Bronchial epithelial cell (primary cell): ENCODE results near the gene KCNG4. TPM values are rescaled to one million over a fixed set of nuclear protein-coding genes. Genes with fewer than 3 reads are reported as not detected.

Source experiments
- DNase-seq: peaks from one replicate; pipeline ENCODE4 v3.0.0-alpha.2; 2010; ENCODE audit warnings: low read depth
- FAIRE-seq: peaks from 2 replicates; lab custom pipeline; 2011; peaks lifted over from hg19 to GRCh38; lab: Jason Lieb, UNC
- H3K27me3 ChIP-seq: 2 replicates; pipeline ENCODE4 v1.5.1; 2011; ENCODE audit warnings: low read length; ENCODE audit not compliant: control insufficient read depth, insufficient read depth
- H3K36me3 ChIP-seq: 2 replicates; pipeline ENCODE4 v1.5.1; 2011; ENCODE audit warnings: low read length; ENCODE audit not compliant: control insufficient read depth, insufficient read depth
- H3K4me3 ChIP-seq: 2 replicates; pipeline ENCODE4 v1.5.1; 2011; ENCODE audit warnings: mild to moderate bottlenecking, low read depth, low read length, control low read depth
- total RNA-seq: library from RNA; depleted of rRNA; stranded (reverse); fragments of >200 nt; gene quantifications from 2 replicates; pipeline ENCODE4 v1.2.1, GENCODE V29; 2014
- TF ChIP-seq, protein P1 (sequence below): IDR thresholded peaks from 2 replicates; pipeline ENCODE4 v1.5.1; 2011; ENCODE audit warnings: mild to moderate bottlenecking, moderate library complexity, low read length, control low read depth, inconsistent platforms; ENCODE audit not compliant: insufficient read depth, severe bottlenecking

The KCNG4 gene
- total RNA-seq, 1 donor from 2014 or later, result not detected

DNA sequence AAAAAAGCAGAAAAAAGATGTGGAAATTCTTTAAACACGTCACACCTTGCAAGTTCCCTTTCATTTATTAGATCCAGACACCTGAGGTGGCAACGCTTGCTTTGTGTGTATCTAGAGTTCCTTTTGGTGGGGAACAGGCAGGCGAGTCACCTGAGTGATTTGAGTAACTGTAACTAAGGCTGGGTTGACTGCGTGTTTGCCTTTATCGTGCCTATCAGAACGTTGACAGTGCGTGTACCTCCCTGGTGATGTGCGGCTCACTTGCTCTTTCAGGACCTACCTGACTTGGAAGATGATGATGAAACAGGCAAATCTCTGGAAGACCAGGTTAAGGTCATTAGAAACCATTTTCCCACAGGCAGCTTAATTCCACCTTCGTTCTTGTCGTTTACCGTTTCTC lies 65.4 kb downstream of the KCNG4 start:
- DNase-seq, result no peak
- no peak overlapping the region for H3K4me3 ChIP-seq
- FAIRE-seq, result no peak
- no peaks in the 10 kb centered on the region for H3K27me3 ChIP-seq
- TF ChIP-seq, protein P1, sequence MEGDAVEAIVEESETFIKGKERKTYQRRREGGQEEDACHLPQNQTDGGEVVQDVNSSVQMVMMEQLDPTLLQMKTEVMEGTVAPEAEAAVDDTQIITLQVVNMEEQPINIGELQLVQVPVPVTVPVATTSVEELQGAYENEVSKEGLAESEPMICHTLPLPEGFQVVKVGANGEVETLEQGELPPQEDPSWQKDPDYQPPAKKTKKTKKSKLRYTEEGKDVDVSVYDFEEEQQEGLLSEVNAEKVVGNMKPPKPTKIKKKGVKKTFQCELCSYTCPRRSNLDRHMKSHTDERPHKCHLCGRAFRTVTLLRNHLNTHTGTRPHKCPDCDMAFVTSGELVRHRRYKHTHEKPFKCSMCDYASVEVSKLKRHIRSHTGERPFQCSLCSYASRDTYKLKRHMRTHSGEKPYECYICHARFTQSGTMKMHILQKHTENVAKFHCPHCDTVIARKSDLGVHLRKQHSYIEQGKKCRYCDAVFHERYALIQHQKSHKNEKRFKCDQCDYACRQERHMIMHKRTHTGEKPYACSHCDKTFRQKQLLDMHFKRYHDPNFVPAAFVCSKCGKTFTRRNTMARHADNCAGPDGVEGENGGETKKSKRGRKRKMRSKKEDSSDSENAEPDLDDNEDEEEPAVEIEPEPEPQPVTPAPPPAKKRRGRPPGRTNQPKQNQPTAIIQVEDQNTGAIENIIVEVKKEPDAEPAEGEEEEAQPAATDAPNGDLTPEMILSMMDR, result no peak
- H3K36me3 ChIP-seq, result peaks cover 2% of the 10 kb centered on the region

DNA sequence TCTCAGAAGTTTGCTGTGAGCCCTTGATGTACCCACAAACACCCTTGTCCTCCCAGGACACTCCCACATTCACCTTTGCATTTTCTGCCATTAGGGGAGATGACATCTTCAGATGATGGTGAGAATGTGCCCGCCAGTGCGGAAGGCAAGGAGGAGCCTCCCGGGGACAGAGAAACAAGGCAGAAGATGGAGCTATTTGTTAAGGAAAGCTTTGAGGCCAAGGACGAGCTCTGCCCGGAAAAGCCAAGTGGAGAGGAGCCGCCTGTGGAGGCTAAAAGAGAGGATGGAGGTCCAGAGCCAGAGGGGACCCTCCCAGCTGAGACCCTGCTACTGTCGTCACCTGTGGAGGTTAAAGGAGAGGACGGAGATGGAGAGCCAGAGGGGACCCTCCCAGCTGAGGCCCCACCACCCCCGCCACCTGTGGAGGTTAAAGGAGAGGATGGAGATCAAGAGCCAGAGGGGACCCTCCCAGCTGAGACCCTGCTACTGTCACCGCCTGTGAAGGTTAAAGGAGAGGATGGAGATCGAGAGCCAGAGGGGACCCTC lies 70.0 kb downstream of the KCNG4 start:
- no peak for DNase-seq
- TF ChIP-seq, protein P1, result no peak
- H3K36me3 ChIP-seq, result no peaks in the 10 kb centered on the region
- peaks cover 2% of the 10 kb centered on the region for H3K27me3 ChIP-seq
- FAIRE-seq, result no peak
- no peak overlapping the region for H3K4me3 ChIP-seq

Other genes starting within 250 kb of the KCNG4 start
- not detected in 2 replicates for gene SLC38A8, start 197.2 kb downstream of the KCNG4 start, total RNA-seq
- 63.4 and 67.3 TPM in 2 replicates for gene MBTPS1, start 123.1 kb downstream of the KCNG4 start, total RNA-seq
- 25.9 and 36.3 TPM in 2 replicates for gene HSDL1, start 94.8 kb downstream of the KCNG4 start, total RNA-seq
- not detected in 2 replicates for gene DNAAF1, start 94.7 kb downstream of the KCNG4 start, total RNA-seq
- gene TAF1C, start 53.0 kb downstream of the KCNG4 start, total RNA-seq, result 7.3 and 7.9 TPM in 2 replicates
- gene ADAD2, start 48.9 kb downstream of the KCNG4 start, total RNA-seq, result not detected in 2 replicates
- gene WFDC1, start 54.9 kb upstream of the KCNG4 start, total RNA-seq, result not detected in 2 replicates
- gene ATP2C2, start 128.5 kb upstream of the KCNG4 start, total RNA-seq, result 32.1 and 204 TPM in 2 replicates